CD4-positive, alpha-beta T cell treated with Interleukin-6 at 100 ng/mL for 8 hours (primary cell): ENCODE measurements around the gene SLC9A3.

Source experiments
- DNase-seq: peaks from one replicate; pipeline ENCODE4 v3.0.0-alpha.2; 2020; ENCODE audit warnings: mixed read lengths, low spot score

The SLC9A3 gene

DNA sequence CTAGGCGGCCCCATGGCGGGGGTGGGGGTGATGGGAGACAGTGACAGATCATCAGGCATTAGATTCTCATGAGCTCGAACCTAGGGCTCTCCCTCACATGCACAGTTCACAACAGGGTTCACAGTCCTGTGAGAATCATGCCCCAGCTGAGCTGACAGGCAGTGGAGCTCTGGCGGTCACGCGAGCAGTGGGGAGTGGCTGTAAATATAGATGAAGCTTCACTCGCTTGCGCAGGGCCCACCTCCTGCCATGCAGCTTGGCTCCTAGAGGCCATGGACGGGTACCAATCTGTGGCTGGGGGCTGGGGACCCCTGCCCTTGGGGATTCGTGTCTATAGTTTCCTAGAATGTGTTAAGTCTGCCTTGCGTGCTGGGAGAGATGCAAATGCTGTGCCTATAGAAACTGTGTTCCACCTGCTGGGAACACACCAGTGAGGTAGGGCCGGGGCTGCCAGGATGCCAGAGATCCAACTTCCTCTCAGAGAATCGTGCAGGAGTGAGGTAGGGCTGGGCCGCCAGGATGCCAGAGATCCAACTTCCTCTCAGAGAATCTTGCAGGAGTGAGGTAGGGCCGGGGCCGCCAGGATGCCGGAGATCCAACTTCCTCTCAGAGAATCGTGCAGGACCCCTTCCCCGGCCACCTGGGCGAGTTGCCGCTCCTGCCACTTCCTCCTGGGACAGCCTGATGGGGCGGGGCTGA lies 95.3 kb downstream of the SLC9A3 start:
- DNase-seq: no peak

DNA sequence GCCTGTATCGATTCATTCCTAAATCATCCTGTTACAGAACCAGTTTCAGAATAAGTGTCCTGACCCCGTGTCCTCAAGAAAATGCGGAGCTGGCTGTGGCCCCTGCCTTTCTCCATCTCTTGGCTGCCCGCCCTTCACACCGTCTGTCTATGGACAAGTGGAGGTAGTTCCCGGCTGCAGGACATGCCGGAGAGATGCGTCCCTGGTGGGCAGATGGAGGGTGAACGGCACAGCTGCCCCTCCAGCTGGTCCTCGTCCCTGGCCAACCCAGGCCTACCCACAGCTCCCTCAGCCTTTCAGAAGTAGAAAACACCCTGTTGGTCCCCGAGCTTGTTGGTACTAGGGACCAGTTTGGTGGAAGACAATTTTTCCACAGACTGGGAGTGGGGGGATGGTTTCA lies 96.0 kb downstream of the SLC9A3 start:
- no peak for DNase-seq

DNA sequence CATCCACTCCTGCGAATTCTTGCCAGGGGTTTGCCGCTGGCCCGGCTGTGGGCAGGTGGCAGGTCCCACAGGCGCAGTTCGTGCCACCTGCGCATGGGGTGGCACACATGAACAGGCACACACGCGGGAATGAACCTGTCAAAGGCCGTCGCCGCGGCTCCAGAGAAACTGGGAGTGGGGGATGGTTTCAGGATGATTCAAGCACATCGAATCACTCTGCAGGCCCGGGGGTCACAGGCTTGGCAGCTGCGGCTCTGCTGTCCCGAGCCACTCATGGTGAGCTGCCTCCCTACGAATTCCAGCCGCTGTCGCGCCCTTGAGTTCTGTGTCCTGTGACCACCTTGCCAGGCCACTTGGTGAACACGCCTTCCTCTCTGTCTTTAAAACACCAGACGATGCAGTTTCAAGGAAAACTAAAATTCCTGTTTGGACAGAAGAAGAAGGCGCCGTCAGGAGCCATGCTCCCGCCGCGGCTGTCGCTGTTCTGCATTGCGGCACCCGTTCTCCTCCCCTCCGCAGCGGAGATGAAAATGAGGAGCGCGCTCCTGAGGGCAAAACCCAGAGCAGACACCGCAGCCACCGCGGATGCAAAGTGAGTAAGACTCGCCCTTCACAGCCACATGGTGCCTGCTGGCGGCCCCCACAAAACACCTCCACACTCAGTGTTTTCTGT lies 96.7 kb downstream of the SLC9A3 start:
- DNase-seq: no peak

DNA sequence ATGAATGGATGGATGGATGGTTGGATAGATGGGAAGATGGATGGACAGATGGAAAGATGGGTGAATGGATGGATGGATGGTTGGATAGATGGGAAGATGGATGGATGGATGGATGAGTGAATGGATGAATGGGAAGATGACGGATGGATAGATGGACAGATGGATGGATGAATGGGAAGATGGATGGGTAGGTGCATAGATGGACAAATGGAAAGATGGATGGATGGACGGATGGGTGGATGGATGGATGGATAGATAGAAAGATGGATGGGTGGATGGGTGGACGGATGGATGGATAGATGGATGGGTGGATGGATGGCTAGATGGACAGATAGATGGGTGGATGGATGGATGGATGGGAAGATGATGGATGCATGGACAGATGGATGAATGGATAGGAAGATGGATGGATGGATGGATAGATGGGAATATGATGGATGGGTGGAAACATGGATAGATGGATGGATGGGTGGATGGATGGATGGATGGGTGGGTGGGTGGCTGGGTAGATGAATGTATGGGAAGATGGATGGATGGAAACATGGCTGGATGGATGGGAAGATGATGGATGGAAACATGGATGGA lies 97.8 kb downstream of the SLC9A3 start:
- no peak for DNase-seq

GRCh38 chr5:425714-426113 lies 98.5 kb downstream of the SLC9A3 start:
- no peak for DNase-seq

- no peak for DNase-seq
These were observed 99.7 kb downstream of the SLC9A3 start for GRCh38 chr5:424301-425110.

DNA sequence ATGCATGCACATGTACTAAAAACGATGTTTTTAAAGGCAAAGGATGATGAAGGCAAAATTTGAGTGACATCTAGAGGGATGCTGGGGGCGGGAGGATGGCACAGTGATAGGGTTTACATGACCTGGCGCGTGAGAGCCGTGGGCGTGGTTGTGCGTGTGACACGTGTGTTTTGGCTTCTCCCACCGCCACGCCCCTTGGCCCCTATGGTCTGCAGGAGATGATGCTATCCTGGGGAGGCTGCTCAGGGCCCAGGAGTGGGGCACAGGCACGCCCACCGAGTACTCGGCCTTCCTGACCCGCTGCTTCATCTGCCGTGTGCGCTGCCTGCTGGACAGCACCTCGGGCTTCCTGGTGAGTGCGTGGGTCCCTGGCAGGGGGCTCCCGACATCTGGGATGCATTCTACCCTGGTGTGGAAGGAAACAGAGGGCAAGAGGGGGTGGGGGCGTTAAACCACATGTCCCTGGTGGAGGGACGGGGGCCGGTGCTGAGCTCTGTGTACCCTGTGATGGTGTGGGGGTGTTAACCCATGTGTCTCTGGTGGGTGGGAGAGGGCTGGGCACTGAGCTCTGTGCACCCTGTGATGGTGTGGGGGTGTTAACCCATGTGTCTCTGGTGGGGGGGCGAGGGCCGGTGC lies 100.5 kb downstream of the SLC9A3 start:
- DNase-seq: no peak

DNA sequence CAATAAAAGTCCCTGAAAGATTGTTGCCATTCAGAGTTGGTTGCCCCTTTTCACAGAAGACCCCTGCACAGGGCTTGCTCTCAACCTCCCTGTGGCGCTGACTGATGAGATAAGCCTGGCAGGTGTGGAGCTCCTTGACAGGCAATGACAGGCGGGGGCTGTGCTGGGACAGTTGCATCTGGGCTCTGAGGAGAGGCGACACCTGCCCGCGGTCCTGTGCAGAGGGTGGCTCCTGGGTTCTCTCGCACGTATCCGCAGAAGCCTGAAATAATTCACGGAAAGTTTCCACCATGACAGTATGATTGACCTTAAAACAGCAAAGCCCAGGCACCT lies 101.0 kb downstream of the SLC9A3 start:
- no peak for DNase-seq

DNA sequence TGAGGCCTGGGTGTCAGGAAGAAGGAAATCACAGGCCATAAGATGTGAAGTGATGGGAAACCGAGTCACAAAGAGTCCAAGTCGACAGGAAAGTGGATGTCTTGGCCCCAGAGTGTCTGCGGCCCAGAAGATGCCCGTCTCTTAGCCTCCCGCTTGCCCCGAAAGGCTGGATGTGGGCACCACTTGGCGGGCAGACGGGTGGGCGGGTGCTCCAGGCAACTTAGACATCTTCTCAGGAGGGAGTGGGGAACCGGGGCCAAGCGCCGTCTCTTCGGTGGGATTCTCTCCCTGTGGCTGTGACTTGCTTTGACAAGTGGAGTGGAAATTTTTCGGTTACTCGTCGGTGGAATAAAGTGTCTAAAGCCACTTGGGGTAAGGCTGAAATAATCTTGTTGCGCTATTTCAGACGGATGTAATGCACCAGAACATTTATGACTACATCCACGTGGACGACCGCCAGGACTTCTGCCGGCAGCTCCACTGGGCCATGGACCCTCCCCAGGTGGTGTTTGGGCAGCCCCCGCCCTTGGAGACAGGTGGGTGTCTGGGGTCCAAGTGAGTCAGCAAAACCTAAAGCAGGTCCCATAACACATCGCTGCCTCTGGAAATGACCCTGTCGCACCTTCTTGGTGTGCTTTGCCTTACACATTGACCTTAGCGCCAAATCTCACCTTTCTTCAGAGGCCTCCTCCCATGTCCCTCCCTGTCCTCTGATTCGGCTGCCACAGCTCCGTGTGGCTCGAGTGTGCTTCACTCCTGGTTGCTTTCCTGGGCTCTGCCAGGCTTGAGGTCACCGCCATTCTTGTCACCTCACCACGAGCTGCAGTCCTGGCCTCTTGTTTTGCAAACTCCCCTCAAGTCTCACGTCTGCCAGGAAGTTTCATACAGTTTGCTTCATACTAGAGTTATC lies 101.7 kb downstream of the SLC9A3 start:
- no peak for DNase-seq

GRCh38 chr5:421901-422300 lies 102.3 kb downstream of the SLC9A3 start:
- no peak for DNase-seq

- no peak for DNase-seq
These were observed 102.9 kb downstream of the SLC9A3 start for GRCh38 chr5:421287-421880.

GRCh38 chr5:420632-421286 lies 103.5 kb downstream of the SLC9A3 start:
- no peak for DNase-seq
